22Rv1 (cell line): Measurements from ENCODE around the gene GRAMD4.

ENCODE experiments used
- ZFX ChIP-seq: fragments of 450-650 bp; IDR thresholded peaks from 2 replicates; pipeline ENCODE4 v1.6.1; 2017; ENCODE audit warnings: antibody characterized with exemption, borderline replicate concordance
- TF ChIP-seq, protein P1 (sequence below): fragments of 450-650 bp; IDR thresholded peaks from 2 replicates; pipeline ENCODE4 v1.5.1; 2017; ENCODE audit warnings: mild to moderate bottlenecking

DNA sequence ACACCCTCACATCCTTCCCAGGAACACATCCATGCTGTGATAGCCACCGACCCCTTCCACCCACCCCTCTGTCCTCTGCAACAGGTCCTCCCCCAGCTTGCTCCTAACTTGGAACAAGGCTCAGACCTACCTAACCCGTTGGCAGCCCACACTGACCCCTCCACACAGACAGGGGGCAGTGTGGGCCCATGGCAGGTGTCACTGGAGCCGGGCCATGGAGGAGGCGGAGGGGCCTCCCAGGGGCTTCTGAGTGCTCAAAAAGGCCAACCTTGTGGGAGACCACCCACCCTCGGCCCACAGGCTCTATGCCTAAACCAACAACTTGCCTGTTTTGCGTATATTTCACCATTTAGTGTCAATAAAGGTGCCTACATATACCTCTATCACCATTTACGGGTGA, 60.8 kb downstream of the GRAMD4 start:
- TF ChIP-seq, protein P1, sequence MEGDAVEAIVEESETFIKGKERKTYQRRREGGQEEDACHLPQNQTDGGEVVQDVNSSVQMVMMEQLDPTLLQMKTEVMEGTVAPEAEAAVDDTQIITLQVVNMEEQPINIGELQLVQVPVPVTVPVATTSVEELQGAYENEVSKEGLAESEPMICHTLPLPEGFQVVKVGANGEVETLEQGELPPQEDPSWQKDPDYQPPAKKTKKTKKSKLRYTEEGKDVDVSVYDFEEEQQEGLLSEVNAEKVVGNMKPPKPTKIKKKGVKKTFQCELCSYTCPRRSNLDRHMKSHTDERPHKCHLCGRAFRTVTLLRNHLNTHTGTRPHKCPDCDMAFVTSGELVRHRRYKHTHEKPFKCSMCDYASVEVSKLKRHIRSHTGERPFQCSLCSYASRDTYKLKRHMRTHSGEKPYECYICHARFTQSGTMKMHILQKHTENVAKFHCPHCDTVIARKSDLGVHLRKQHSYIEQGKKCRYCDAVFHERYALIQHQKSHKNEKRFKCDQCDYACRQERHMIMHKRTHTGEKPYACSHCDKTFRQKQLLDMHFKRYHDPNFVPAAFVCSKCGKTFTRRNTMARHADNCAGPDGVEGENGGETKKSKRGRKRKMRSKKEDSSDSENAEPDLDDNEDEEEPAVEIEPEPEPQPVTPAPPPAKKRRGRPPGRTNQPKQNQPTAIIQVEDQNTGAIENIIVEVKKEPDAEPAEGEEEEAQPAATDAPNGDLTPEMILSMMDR, result peak; percentile 65
- no peak for TF ChIP-seq ZFX
